ENCODE results near the gene CSNK1G2. TPM values are rescaled to one million over a fixed set of nuclear protein-coding genes. Genes with fewer than 3 reads are reported as not detected.

The CSNK1G2 gene
- total RNA-seq, 3 donors from 2014 or later: 31.5 to 76.7 (median 68.2) TPM

DNA sequence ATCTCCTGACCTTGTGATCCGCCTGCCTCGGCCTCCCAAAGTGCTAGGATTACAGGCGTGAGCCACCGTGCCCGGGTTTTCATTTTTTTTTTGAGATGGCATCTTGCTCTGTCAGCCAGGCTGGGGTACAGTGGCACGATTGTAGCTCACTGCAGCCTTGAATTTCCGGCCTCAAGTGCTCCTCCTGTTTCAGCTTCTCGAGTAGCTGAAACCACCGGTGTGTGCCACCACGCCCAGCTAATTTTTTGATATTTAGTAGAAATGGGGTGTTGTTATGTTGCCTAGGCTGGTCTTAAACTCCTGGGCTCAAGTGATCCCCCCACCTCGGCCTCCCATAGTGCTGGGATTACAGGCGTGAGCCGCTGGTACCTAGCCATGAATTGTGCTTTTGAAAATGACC lies 29.9 kb upstream of the CSNK1G2 start:
- H3K36me3 ChIP-seq: no peaks in the 10 kb centered on the region
- DNase-seq (ENCODE audit: low spot score in 2 of 2): no peak
- no peak overlapping the region for H3K27ac ChIP-seq
- peaks cover 9 to 15% of the 10 kb centered on the region in 2 donors for H3K4me1 ChIP-seq
- TF ChIP-seq, protein P1, sequence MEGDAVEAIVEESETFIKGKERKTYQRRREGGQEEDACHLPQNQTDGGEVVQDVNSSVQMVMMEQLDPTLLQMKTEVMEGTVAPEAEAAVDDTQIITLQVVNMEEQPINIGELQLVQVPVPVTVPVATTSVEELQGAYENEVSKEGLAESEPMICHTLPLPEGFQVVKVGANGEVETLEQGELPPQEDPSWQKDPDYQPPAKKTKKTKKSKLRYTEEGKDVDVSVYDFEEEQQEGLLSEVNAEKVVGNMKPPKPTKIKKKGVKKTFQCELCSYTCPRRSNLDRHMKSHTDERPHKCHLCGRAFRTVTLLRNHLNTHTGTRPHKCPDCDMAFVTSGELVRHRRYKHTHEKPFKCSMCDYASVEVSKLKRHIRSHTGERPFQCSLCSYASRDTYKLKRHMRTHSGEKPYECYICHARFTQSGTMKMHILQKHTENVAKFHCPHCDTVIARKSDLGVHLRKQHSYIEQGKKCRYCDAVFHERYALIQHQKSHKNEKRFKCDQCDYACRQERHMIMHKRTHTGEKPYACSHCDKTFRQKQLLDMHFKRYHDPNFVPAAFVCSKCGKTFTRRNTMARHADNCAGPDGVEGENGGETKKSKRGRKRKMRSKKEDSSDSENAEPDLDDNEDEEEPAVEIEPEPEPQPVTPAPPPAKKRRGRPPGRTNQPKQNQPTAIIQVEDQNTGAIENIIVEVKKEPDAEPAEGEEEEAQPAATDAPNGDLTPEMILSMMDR (IDR thresholded peaks at IDR 0.05): no peak
- no peak for TF ChIP-seq POLR2AphosphoS5 (IDR thresholded peaks at IDR 0.05)
- no peak for TF ChIP-seq POLR2A (IDR thresholded peaks at IDR 0.05)
- H3K27me3 ChIP-seq: no peaks in the 10 kb centered on the region
- intact Hi-C loops (cut with DNase I; ENCODE audit: low total_unique reads): no loop called here
- H3K4me3 ChIP-seq: no peak overlapping the region
- no peaks in the 10 kb centered on the region for H3K9me3 ChIP-seq

DNA sequence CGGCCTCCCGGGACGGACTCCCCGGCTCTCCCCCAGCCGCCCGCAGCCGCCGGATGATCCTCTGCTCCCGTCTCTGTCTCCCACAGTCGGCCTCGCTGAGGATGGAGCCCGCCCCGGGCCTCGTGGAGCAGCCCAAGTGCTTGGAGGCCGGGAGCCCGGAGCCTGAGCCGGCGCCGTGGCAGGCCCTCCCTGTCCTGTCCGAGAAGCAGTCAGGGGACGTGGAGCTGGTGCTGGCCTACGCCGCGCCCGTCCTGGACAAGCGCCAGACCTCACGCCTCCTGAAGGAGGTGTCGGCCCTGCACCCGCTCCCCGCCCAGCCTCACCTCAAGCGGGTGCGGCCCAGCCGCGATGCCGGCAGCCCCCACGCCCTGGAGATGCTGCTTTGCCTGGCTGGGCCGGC lies 29.0 kb upstream of the CSNK1G2 start:
- Histone ChIP-seq H3K9me3 (no peaks in the 10 kb centered on the region), H3K27me3 (no peaks in the 10 kb centered on the region), H3K36me3 (no peaks in the 10 kb centered on the region), H3K4me3 (no peak overlapping the region), H3K27ac (no peak overlapping the region), H3K4me1 (peaks cover 7 to 14% of the 10 kb centered on the region in 2 donors)
- DNase-seq (ENCODE audit: low spot score in 2 of 2): no peak
- TF ChIP-seq, protein P1 (IDR thresholded peaks at IDR 0.05): no peak
- TF ChIP-seq POLR2A (IDR thresholded peaks at IDR 0.05): no peak
- TF ChIP-seq POLR2AphosphoS5 (IDR thresholded peaks at IDR 0.05): no peak
- intact Hi-C loops (cut with DNase I; ENCODE audit: low total_unique reads): no loop called here

DNA sequence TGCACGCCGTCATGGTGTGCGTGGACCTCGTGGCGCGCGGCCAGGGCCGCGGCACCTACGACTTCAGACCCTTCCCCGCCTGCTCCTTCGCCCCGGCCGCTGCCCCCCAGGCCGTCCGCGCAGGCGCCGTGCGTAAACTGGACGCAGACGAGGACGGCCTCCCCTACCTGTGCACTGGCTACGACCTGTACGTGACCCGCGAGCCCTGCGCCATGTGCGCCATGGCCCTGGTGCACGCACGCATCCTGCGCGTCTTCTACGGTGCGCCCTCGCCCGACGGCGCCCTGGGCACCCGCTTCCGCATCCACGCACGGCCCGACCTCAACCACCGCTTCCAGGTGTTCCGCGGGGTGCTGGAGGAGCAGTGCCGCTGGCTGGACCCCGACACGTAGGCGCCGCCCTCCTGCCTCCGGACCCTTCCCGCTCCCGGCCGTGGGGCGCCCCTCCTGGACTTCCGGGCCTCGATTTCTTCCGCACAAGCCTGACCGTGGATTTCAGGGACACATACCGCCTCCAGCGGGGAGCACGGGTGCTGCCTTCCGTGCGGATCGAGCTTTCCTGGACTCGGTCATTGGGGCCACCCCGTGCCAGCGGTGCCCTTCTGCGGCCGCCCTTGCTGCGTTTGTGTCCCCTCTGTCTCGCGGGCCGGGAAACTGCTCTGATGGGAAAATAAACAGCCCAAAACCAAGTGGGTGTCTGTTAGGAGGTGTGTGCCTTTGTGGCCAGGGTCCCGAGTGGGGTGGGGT lies 28.0 kb upstream of the CSNK1G2 start:
- no peak for DNase-seq (ENCODE audit: low spot score in 2 of 2)
- Histone ChIP-seq H3K36me3 (no peaks in the 10 kb centered on the region), H3K27me3 (no peaks in the 10 kb centered on the region), H3K4me1 (peaks cover 7 to 14% of the 10 kb centered on the region in 2 donors), H3K4me3 (no peak overlapping the region), H3K9me3 (no peaks in the 10 kb centered on the region), H3K27ac (peak overlapping the region in 1 of 2 donors; percentile 2)
- TF ChIP-seq POLR2A (IDR thresholded peaks at IDR 0.05) (no peak), POLR2AphosphoS5 (IDR thresholded peaks at IDR 0.05) (no peak)
- TF ChIP-seq, protein P1 (IDR thresholded peaks at IDR 0.05): no peak
- intact Hi-C loops (cut with DNase I; ENCODE audit: low total_unique reads): no loop called here

DNA sequence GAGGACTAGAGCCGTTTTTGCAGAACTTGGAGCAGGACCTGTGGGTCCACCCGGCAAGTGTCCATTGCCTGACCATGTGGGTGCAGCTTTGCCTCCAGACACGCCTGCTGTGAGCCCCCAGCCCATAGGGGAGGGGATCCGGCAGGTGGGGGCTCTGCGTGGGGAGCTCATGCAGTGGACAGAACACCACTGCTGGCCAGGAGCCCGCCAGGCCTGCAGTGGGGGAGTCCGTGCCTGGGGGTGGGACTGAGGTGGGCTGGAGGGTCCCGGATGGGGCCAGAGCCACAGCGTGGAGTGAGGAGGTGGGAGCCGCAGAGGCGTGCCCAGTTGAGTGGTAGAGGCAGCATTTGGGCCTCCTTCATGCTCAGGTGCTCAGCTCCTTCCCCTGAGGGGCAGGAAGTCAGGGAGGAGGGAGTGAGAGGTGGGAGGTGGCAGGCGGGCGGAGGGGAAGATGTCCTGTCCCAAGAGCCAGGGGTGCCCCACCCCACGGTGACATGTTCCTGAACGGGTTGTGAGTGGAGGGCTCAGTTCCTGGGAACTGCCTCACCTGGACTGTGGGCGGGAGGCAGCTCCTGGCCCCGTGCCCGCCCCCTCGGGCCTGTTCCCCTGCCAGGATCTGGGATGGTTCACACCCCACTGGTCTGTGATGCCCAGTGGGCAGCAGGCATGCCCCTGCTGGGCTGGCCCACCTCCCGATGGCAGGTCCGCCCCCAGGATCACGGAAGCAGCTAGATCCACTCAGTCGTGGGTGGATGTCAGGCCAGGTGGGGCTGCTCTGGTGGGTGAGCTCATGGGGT lies 27.0 kb upstream of the CSNK1G2 start:
- peak in 1 of 2 donors; percentile 59 for DNase-seq (ENCODE audit: low spot score in 2 of 2)
- Histone ChIP-seq H3K4me1 (peaks cover 7 to 14% of the 10 kb centered on the region in 2 donors), H3K27ac (peak overlapping the region; percentile 50 to 63), H3K27me3 (no peaks in the 10 kb centered on the region), H3K36me3 (no peaks in the 10 kb centered on the region), H3K4me3 (peak overlapping the region in 1 of 3 donors; percentile 10), H3K9me3 (no peaks in the 10 kb centered on the region)
- intact Hi-C loops (cut with DNase I; ENCODE audit: low total_unique reads): no loop called here
- TF ChIP-seq POLR2A (IDR thresholded peaks at IDR 0.05) (no peak), POLR2AphosphoS5 (IDR thresholded peaks at IDR 0.05) (no peak)
- TF ChIP-seq, protein P1 (IDR thresholded peaks at IDR 0.05): no peak

DNA sequence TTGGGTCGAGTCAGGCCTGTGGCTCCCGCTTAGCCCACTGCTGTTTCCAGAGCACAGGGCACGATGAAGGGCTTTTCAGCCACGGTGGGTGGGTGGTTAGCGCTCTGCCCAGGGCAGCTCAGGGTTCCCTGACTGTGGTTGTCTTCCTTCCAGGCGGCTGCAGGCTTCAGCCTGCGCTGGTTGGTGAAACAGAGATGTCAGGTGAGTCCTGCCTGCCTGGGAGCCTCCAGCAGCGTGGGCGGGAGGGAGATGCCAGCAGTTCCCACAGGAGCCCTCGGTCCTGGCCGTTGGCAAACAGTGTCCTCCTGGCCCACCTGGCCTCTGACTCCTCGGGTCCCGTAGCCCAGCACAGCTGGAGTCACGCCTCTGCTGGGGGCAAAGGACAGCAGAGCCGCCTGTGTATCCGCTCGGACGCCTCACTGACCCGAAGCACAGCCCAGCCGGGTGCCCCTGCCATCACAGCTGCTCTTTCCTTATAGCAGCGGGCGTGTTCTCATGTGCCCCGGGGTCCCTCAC lies 26.1 kb upstream of the CSNK1G2 start:
- no peaks in the 10 kb centered on the region for H3K36me3 ChIP-seq
- TF ChIP-seq POLR2AphosphoS5 (IDR thresholded peaks at IDR 0.05) (no peak), POLR2A (IDR thresholded peaks at IDR 0.05) (no peak)
- TF ChIP-seq, protein P1 (IDR thresholded peaks at IDR 0.05): no peak
- no peaks in the 10 kb centered on the region for H3K27me3 ChIP-seq
- no peaks in the 10 kb centered on the region for H3K9me3 ChIP-seq
- no peak for DNase-seq (ENCODE audit: low spot score in 2 of 2)
- peaks cover 3 to 9% of the 10 kb centered on the region in 2 donors for H3K4me1 ChIP-seq
- no peak overlapping the region for H3K4me3 ChIP-seq
- intact Hi-C loops (cut with DNase I; ENCODE audit: low total_unique reads): no loop called here
- peak overlapping the region; percentile 50 to 63 for H3K27ac ChIP-seq
